8988T (cell line): ENCODE results near the gene ENTPD6.

Experiments
- DNase-seq: peaks from one replicate; pipeline ENCODE4 v3.0.0; 2011

The ENTPD6 gene

GRCh38 chr20:25245461-25245860, 49.9 kb downstream of the ENTPD6 start:
- no peak for DNase-seq

GRCh38 chr20:25246182-25246999, 50.9 kb downstream of the ENTPD6 start:
- DNase-seq = no peak

GRCh38 chr20:25247000-25247517, 51.5 kb downstream of the ENTPD6 start:
- peak; percentile 77 for DNase-seq

GRCh38 chr20:25247518-25247955, 52.0 kb downstream of the ENTPD6 start:
- peak; percentile 60 for DNase-seq

- peak; percentile 87 for DNase-seq
Measured at GRCh38 chr20:25247956-25248785, 52.7 kb downstream of the ENTPD6 start, which contains the start of gene PYGB. PYGB (plus strand) TSS chr20:25248085; CDS start chr20:25248179, 94 bp downstream.

- DNase-seq = no peak
Measured at GRCh38 chr20:25248786-25249172, 53.3 kb downstream of the ENTPD6 start.

GRCh38 chr20:25249198-25249931, 53.9 kb downstream of the ENTPD6 start:
- no peak for DNase-seq

GRCh38 chr20:25250508-25250907, 55.0 kb downstream of the ENTPD6 start:
- DNase-seq = peak; percentile 47

- no peak for DNase-seq
Measured at GRCh38 chr20:25251019-25251418, 55.5 kb downstream of the ENTPD6 start.

GRCh38 chr20:25251558-25251957, 56.0 kb downstream of the ENTPD6 start:
- no peak for DNase-seq

- no peak for DNase-seq
Measured at GRCh38 chr20:25252230-25252651, 56.7 kb downstream of the ENTPD6 start.

- no peak for DNase-seq
Measured at GRCh38 chr20:25252686-25253421, 57.3 kb downstream of the ENTPD6 start.

- no peak for DNase-seq
Measured at GRCh38 chr20:25253606-25254275, 58.2 kb downstream of the ENTPD6 start.

- no peak for DNase-seq
Measured at GRCh38 chr20:25254571-25254970, 59.1 kb downstream of the ENTPD6 start.

- no peak for DNase-seq
Measured at GRCh38 chr20:25254986-25255680, 59.6 kb downstream of the ENTPD6 start.

- no peak for DNase-seq
Measured at GRCh38 chr20:25256226-25256859, 60.8 kb downstream of the ENTPD6 start.

GRCh38 chr20:25257130-25257529, 61.6 kb downstream of the ENTPD6 start:
- peak; percentile 1 for DNase-seq

- DNase-seq = no peak
Measured at GRCh38 chr20:25257756-25258475, 62.4 kb downstream of the ENTPD6 start.

- peak; percentile 1 for DNase-seq
Measured at GRCh38 chr20:25258476-25258805, 62.9 kb downstream of the ENTPD6 start.

- DNase-seq = no peak
Measured at GRCh38 chr20:25258828-25259227, 63.3 kb downstream of the ENTPD6 start.
